ENCODE data around the gene ABCC4.

Gene ABCC4

GRCh38 chr13:95060014-95060519 lies 241.2 kb downstream of the ABCC4 start:
- no peak for DNase-seq (ENCODE audit: low read depth in 1 of 2, low spot score in 1 of 2)

- DNase-seq (ENCODE audit: low read depth in 1 of 2, low spot score in 1 of 2), result no peak
Observed at GRCh38 chr13:95059306-95059705, 241.9 kb downstream of the ABCC4 start.

GRCh38 chr13:95058680-95059079 lies 242.6 kb downstream of the ABCC4 start:
- DNase-seq (ENCODE audit: low read depth in 1 of 2, low spot score in 1 of 2), result no peak

DNA sequence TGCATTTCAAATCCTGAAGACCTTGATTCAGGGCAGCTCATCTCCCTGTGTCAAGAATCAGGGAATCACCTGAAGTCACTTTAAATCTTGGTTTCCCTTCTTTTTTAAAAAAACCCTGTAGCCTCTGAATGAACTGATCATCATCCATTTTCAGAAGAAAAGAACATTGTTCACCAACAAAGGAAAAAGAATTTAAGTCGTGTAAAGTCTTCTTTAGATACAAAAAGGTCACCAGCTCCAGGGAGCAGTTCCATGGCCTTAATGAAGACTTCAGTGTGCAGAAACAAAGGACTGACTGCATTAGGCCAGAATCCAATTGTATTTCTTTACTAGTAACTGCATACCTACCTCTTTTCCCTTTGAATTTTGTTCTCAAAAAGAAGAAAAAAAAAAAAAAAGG lies 245.0 kb downstream of the ABCC4 start:
- no peak for DNase-seq (ENCODE audit: low read depth in 1 of 2, low spot score in 1 of 2)

GRCh38 chr13:95050800-95051615 lies 250.2 kb downstream of the ABCC4 start:
- DNase-seq (ENCODE audit: low read depth in 1 of 2, low spot score in 1 of 2), result no peak

DNA sequence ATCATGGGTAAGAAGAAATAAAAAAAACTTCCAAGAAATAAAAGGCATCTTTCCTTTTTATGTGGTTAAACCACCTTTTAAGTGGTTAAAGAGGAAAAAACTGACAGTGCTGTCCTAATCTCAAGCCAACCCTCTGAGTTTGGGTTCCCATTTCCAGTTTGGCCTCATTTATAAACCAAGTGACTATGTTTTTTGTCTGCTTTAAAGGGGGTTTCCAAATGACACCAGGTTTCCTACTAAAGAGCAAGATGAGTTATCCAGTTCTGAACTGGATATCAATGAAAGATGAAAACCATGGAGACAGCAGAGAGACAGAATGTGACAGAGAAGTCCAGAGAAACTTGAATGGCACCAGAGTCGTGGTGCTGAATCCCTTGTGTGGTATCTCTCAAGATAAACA lies 251.5 kb downstream of the ABCC4 start:
- DNase-seq (ENCODE audit: low read depth in 1 of 2, low spot score in 1 of 2), result no peak

DNA sequence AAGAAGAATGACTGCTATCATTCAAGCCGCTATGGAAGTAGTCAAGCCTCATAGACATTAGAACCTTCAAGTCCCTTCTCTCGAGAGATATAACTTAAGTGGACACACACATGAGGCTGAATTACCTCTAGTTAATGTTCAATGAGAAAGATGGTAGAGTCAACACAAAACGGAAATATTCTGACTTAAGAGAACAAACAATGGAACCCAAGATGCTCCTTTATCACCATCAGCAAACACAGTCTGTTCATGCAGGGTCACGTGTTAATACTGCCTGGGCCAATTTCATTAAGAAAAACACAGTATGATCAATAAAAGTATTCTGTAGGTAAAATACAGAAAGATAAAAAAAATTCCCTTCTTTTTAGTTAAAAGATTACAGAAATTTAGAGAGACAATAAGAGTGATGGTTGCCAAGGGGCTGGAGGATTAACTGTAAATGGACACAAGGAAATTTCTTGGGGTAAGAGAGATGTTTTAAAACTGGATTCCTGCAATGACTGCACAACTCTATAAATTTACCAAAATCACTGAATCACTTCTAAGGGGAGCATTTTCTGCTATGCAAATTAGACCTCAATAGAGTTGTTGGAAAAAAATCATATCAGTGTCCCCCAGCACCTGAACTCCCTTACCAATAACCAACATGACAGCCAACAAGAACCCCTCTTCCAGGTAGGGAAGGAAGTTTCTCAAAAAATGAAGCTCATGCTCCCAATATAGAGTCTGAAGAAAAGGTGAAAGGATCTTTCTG lies 256.6 kb downstream of the ABCC4 start:
- DNase-seq (ENCODE audit: low read depth in 1 of 2, low spot score in 1 of 2), result no peak

GRCh38 chr13:95039415-95039814 lies 261.8 kb downstream of the ABCC4 start:
- no peak for DNase-seq (ENCODE audit: low read depth in 1 of 2, low spot score in 1 of 2)

DNA sequence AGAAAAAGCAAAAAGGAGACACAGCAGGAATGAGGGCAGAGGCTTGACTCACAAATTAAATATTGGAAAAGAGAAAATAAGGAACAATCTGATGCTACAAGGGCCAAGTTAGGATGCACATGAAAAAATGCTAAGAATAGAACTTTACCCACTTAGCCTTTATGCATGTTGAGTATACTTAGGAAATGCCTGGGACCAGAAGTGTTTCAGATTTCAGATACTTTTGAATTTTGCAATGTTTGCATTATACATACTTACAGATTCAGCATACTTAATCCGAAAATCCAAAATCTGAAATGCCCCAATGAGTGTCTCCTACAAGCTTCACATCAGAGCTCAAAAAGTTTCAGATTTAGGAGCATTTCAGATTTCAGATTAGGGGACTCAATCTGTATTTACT lies 262.3 kb downstream of the ABCC4 start:
- DNase-seq (ENCODE audit: low read depth in 1 of 2, low spot score in 1 of 2), result no peak

DNA sequence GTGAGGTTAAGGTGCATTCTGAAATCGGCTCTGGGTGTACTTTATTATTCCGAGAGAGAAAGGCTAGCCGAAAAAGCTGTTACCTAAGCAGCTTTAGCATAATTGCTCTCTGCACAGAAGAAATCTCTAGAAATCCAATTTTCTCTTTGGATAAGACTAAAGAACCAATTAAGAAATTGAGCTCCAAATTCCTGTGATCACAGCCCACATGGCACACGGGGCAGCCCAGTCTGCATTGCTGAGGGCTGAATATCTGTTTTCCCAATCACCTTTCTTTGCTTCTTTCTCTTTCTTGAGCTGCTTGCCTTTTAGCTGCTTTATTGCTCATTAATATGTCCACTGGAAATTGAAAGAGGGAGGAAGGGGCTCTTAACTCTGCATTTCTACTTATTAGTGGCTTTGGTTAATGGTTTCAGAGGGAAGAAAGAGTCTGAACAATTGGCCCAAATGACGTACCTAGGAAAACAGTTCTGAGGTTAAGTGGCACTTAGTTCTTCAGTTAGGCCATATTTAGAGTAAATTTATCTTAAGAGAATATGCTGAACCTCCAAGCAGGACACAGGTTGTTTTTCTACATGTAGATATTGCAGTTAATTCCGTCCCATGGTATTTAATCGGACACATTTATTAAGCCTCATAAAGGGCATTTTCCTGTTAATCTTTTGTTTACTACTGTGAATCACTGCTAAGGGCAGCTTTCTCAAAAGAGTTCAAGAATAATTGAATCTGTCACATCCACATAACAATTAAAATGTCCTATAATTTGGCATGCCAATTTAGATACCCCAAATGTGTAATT lies 265.7 kb downstream of the ABCC4 start:
- DNase-seq (ENCODE audit: low read depth in 1 of 2, low spot score in 1 of 2), result no peak

- no peak for DNase-seq (ENCODE audit: low read depth in 1 of 2, low spot score in 1 of 2)
Observed at GRCh38 chr13:95033890-95034289, 267.4 kb downstream of the ABCC4 start.

GRCh38 chr13:95032121-95032520 lies 269.1 kb downstream of the ABCC4 start:
- DNase-seq (ENCODE audit: low read depth in 1 of 2, low spot score in 1 of 2), result no peak

DNA sequence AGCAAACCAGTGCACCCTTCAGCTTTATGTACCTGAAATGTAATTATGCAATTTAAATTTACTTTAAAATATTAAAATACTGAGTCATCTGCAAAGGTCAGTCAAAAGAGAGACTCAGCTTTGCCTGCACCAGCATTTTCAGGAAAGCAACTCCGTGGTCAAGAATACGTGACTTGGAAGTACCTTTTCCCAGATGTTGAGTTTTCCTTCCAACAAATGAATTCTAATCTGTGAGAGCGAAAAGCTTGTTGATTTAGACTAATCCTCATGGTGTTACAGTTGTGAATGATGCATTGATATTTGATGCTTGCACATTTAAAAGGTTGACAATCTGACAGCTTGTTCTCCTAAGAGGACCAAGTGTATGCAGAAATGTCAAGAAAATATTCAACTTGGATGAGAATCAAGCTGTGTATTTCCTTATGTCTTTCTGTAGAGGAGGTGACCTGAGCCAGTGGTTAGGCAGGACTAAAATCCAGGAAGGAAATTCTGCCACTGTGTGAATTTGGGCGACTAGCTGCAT lies 270.4 kb downstream of the ABCC4 start:
- no peak for DNase-seq (ENCODE audit: low read depth in 1 of 2, low spot score in 1 of 2)

DNA sequence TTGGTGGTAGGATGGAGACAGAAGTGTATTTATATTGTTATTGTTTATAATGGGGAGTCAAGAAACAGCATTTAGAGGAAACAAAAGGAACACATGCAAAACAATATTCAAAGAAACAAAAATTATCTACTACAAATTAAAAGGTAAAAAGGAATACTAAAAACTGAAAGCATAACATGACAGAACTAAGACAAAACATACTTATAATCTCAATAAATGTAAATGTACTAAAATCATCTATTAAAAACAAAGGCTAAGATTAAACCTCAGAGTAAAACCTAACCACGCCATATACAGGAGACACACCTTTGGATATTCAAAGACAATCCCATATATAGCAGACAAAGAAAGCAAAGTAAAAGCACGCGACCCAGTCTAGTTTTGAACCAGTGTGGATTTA lies 273.6 kb downstream of the ABCC4 start:
- DNase-seq (ENCODE audit: low read depth in 1 of 2, low spot score in 1 of 2), result no peak

DNA sequence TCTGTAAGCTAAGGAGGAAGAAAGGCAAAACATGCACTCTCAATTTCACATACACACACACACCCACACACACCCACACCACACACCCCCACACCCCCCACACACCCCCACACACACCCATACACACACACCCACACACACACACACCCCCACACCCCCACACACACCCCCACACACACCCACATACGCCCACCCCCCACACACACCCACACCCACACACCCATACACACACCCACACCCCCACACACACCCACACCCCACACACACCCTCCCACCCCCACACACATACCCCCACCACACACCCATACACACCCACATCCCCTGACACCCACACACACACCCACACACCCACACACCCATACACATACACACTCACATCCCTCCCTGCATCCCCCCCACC lies 276.1 kb downstream of the ABCC4 start:
- no peak for DNase-seq (ENCODE audit: low read depth in 1 of 2, low spot score in 1 of 2)

DNA sequence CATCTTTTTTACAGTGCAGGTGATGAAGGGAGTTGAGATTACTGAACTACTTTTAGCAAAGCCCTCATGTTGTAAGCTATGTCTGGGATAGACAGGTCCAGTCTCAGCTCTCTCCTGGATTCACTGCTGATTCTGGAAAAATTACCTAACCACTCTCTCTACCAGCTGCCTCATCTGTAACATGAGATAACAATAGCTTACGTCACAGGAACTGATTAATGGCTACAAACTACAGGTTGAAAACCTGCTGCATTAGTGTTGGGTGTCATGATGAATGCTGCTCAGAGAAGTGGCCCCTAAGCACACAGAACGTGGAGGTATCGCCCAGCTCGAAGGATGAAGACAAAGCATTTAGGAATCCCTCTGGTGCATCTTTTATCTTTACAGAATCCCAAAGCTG lies 277.8 kb downstream of the ABCC4 start:
- DNase-seq (ENCODE audit: low read depth in 1 of 2, low spot score in 1 of 2), result no peak

DNA sequence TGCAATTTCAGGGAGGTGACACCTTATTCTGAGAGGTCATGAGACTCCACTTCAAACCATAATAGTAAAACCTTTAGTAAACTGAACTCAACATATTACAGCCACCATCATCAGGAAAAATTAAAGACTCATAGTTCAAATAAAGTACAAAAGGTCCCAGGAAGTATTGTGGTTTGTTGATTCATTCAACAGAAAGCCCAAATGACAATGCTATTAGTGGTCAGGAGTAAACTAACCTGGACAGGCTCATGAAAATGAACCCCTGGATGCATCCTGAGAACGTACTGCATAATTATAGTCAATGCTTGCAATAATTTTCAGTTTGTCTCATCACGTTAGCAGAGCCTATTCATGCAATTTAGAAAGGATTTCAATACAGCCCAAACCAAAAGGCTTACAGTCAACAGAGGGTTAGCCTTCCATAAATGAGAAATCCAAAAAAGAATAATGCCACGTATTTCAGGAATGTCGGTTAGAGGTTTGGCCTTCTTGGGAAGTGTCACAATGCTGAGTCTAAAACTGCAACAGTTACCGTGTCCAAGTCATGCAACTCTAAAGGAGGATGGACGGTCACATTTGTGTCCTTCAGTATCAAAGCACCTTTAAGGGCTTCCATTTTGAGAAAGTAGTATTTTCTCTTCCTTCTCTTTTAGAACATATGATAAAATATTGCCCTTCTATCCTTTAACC lies 280.8 kb downstream of the ABCC4 start:
- no peak for DNase-seq (ENCODE audit: low read depth in 1 of 2, low spot score in 1 of 2)

GRCh38 chr13:95019886-95020285 lies 281.4 kb downstream of the ABCC4 start:
- DNase-seq (ENCODE audit: low read depth in 1 of 2, low spot score in 1 of 2), result no peak

GRCh38 chr13:95007322-95007721 lies 293.9 kb downstream of the ABCC4 start:
- no peak for DNase-seq (ENCODE audit: low read depth in 1 of 2, low spot score in 1 of 2)

- no peak for DNase-seq (ENCODE audit: low read depth in 1 of 2, low spot score in 1 of 2)
Observed at GRCh38 chr13:95005300-95005699, 296.0 kb downstream of the ABCC4 start.

All from activated T-helper 1 cell treated with anti-CD3 and anti-CD28 coated beads, Interleukin-2, amount 50 U/mL, for 16 hours (primary cell).